ENCODE results near the gene DBF4. TPM values are rescaled to one million over a fixed set of nuclear protein-coding genes. Genes with fewer than 3 reads are reported as not detected.

Gene DBF4
- total RNA-seq, 3 donors from 2014 or later: 41.4 to 43.9 (median 43.7) TPM

Other genes with a start within 250 kb of the DBF4 start
- gene RUNDC3B, start 248.1 kb upstream of the DBF4 start, total RNA-seq: under 1 TPM; 0.27 to 0.61 (median 0.34) TPM
- 10 to 100 TPM; 20.4 to 21.7 (median 21.7) TPM for gene SLC25A40, start 133 bp upstream of the DBF4 start, total RNA-seq
- gene ADAM22, start 57.8 kb downstream of the DBF4 start, total RNA-seq: 1 to 10 TPM; 1.1 to 1.8 (median 1.2) TPM